Activated CD4-positive, alpha-beta T cell treated with anti-CD3 and anti-CD28 coated beads, Interleukin-2, amount 50 U/mL, for 24 hours (primary cell): Measurements from ENCODE around the gene SLC25A46.
"Not testable (repeated sequence)": the region's sequence is repeated elsewhere in the genome, so short reads cannot be mapped to it uniquely, and the experiment has no call there.

Source experiments
- DNase-seq, 2 donors: peaks; one replicate each; pipeline ENCODE4 v3.0.0-alpha.2; 2020; ENCODE audit warnings: low read depth in 1 of 2, low spot score in 1 of 2

SLC25A46 gene

DNA sequence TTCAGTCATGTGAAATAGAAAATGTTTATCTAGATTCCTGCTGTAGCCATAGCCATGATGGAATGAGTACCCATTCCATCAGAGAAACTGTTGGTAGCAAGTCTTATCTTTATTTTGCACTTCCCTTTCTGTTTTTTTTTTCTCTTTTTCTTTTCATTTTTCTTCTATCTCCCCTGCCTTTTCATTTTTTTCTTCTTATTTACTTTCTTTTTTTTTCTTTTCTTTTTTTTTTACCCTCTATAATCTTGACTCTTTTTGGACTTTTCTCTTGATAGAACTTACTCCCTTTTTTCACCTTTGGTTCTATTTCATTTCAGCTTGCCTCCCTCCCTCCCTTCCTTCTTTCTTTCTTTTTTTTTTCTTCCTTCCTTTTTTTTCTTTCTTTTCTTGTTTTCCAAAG lies 15.4 kb downstream of the SLC25A46 start:
- no peak for DNase-seq

GRCh38 chr5:110757118-110757729 lies 18.4 kb downstream of the SLC25A46 start:
- peak in 1 of 2 donors; percentile 21 for DNase-seq

DNA sequence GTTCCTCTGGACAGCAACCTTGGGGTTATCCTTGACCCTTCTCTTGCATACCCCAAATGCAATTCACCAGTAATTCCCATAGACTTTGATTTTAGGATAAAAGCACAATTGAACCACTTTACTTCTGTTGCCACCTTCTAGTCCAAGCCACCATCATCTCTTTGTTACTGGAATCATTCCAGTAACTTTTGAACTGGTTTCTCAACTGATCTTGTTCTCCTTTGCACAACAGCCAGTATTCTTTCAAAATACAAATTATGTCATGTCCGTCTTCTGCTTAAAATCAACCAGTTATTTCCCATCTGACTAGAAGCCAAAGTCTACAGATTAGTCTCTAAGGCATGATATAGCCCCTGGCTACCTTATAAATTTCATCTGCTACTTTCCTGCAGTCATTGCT lies 21.4 kb downstream of the SLC25A46 start:
- DNase-seq: no peak

- DNase-seq: no peak
These were observed 29.5 kb downstream of the SLC25A46 start for GRCh38 chr5:110768138-110768860.

GRCh38 chr5:110769000-110769681 lies 30.3 kb downstream of the SLC25A46 start:
- no peak for DNase-seq

DNA sequence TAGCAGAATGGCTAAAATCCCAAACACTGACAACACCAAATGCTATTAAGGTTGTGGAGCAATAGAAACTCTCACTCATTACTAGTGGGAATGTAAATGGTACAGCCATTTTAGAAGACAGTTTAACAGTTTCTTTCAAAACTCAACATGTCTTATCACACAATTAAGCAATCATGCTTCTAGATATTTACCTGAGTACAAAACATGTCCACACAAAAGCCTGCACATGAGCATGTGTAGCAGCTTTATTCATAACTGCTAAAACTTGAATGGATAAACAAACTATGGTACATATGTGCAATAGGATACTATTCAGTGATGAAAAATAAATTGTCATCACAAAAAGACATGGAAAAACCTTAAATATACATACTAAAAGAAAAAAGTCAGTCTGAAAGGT lies 31.5 kb downstream of the SLC25A46 start:
- DNase-seq: no peak

- DNase-seq: no peak
These were observed 46.1 kb downstream of the SLC25A46 start for GRCh38 chr5:110784901-110785300.

DNA sequence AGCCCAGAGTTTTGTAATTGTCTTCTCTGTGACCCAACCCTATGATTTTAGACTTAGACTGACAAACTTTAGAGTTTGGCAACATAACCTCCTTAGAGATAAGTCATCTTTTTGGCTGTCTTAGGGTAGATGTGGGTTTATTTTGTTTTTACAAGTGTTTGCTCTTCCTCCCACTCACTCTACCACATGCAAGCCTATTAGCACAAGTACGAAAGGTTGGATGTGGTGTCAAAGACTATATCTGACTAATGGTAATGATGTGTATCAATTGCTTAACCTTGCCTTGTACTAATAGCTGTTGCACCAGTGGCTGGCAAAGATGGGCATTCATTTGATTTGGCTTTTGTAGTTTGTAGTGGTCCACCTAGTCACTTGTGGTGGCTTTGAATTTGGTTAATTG lies 46.5 kb downstream of the SLC25A46 start:
- DNase-seq: no peak

- not testable (repeated sequence) for DNase-seq
These were observed 49.2 kb downstream of the SLC25A46 start for GRCh38 chr5:110788006-110788405.

DNA sequence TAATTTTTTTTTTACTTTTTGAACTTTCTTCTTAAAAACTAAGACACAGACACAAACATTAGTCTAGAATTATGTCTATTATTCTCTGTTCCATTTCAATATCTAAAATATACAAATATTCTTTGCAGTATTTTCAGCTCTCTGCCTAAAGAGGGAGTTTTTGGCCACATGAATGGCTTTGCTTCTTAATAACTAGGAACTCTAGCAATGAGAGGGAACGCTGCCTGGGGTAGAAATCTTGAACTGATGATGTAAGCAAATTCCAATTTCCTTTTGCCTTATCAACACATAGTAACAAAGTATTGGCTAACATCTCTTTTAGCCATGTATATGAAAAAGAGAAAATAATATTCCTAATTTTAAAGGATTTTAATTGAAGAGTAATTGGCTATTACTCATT lies 51.9 kb downstream of the SLC25A46 start:
- no peak for DNase-seq

GRCh38 chr5:110802998-110803397 lies 64.2 kb downstream of the SLC25A46 start:
- no peak for DNase-seq

- no peak for DNase-seq
These were observed 64.9 kb downstream of the SLC25A46 start for GRCh38 chr5:110803467-110804326.

GRCh38 chr5:110807169-110807568 lies 68.4 kb downstream of the SLC25A46 start:
- no peak for DNase-seq

DNA sequence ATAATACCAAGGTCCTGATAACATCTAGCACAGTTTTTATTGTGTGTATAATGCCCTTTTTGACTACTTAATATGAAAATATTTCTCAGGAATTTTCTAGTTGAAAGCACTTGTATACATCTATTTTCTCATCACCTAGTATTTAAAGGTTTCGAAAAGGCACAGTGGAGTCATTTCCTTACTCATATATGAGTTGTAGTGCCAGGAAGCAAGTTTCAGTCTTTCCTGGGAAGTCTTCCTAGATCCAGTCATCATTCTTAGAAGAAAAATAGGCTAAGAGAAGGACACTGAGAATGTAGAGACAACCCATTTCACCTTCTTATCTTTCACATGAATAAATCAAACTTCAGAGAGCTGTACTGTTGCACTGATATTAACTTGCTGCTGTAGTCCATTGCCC lies 70.2 kb downstream of the SLC25A46 start:
- DNase-seq: no peak
